Hepatocyte (in vitro differentiated cells): Measurements from ENCODE around the gene ARHGAP10.

Experiments
- EZH2 ChIP-seq: fragments of 200-600 bp; sonication (generic); IDR thresholded peaks from 2 replicates; pipeline ENCODE4 v1.6.1; 2016; ENCODE audit warnings: antibody characterized with exemption, mild to moderate bottlenecking, borderline replicate concordance
- EZH2phosphoT487 ChIP-seq: fragments of 200-600 bp; sonication (generic); IDR thresholded peaks from one replicate; pipeline ENCODE4 v1.6.1; 2018; ENCODE audit warnings: antibody characterized with exemption, mild to moderate bottlenecking, low read depth, moderate library complexity; ENCODE audit not compliant: unreplicated experiment, severe bottlenecking
- TF ChIP-seq, protein P1 (sequence below): fragments of 200-600 bp; sonication (generic); IDR thresholded peaks from 2 replicates; pipeline ENCODE4 v1.5.1; 2016; ENCODE audit warnings: antibody characterized with exemption, mild to moderate bottlenecking; ENCODE audit not compliant: poor library complexity

DNA sequence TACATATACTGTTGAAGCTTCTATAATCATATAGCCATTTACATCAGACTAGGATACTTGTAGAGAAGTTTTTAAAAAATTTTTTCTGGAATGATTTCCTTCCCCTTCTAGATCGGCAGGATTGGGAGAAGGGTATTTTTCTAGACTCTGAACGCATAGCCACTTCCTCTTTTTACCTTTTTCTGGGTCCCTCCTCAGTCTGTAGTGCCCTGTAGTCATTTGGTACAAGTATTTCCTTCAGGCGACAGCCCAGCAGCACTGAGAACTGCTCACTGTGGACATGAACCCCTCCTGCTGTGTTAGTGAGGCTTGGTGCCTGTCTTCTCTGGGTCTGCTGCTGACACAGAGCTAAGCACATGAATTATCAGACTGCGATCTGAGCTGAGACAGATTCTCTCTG lies 255.4 kb downstream of the ARHGAP10 start:
- TF ChIP-seq, protein P1, sequence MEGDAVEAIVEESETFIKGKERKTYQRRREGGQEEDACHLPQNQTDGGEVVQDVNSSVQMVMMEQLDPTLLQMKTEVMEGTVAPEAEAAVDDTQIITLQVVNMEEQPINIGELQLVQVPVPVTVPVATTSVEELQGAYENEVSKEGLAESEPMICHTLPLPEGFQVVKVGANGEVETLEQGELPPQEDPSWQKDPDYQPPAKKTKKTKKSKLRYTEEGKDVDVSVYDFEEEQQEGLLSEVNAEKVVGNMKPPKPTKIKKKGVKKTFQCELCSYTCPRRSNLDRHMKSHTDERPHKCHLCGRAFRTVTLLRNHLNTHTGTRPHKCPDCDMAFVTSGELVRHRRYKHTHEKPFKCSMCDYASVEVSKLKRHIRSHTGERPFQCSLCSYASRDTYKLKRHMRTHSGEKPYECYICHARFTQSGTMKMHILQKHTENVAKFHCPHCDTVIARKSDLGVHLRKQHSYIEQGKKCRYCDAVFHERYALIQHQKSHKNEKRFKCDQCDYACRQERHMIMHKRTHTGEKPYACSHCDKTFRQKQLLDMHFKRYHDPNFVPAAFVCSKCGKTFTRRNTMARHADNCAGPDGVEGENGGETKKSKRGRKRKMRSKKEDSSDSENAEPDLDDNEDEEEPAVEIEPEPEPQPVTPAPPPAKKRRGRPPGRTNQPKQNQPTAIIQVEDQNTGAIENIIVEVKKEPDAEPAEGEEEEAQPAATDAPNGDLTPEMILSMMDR, result no peak
- TF ChIP-seq EZH2, result no peak
- no peak for TF ChIP-seq EZH2phosphoT487
